Measurements from ENCODE around the gene GPRIN1.

The GPRIN1 gene

GRCh38 chr5:176574297-176574591, 35.7 kb downstream of the GPRIN1 start:
- no peak for DNase-seq (ENCODE audit: low read depth)

GRCh38 chr5:176573564-176574296, 36.2 kb downstream of the GPRIN1 start:
- TF ChIP-seq, protein P1, sequence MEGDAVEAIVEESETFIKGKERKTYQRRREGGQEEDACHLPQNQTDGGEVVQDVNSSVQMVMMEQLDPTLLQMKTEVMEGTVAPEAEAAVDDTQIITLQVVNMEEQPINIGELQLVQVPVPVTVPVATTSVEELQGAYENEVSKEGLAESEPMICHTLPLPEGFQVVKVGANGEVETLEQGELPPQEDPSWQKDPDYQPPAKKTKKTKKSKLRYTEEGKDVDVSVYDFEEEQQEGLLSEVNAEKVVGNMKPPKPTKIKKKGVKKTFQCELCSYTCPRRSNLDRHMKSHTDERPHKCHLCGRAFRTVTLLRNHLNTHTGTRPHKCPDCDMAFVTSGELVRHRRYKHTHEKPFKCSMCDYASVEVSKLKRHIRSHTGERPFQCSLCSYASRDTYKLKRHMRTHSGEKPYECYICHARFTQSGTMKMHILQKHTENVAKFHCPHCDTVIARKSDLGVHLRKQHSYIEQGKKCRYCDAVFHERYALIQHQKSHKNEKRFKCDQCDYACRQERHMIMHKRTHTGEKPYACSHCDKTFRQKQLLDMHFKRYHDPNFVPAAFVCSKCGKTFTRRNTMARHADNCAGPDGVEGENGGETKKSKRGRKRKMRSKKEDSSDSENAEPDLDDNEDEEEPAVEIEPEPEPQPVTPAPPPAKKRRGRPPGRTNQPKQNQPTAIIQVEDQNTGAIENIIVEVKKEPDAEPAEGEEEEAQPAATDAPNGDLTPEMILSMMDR (IDR thresholded peaks at IDR 0.05; ENCODE audit: low read length, missing control alignments): peak; percentile 84
- no peak overlapping the region for H3K4me3 ChIP-seq (replicated peaks; ENCODE audit: low read depth, low read length)
- DNase-seq (ENCODE audit: low read depth): peak; percentile 51

More at GRCh38 chr5:176574297-176574591, 35.7 kb downstream of the GPRIN1 start:
- TF ChIP-seq, protein P1 (IDR thresholded peaks at IDR 0.05; ENCODE audit: low read length, missing control alignments): no peak
- no peak overlapping the region for H3K4me3 ChIP-seq (replicated peaks; ENCODE audit: low read depth, low read length)

DNA sequence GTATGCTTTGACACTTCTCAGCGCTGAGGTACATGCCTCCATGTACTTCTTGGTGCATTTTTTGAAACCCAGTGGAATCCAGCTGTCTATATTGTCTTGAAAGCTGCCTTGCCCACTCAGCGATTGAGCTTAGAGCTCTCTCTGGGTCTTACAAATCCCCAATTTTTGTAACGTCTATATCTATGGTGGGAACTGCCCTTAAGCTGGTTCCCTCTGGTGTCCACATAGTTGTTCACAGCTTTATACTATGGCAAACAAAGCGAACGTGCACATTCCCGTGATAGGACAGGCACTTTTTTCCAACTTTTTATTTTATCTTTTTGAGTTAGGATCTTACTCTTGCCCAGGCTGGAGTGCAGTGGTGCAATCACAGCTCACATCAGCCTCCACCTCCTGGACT, 39.9 kb downstream of the GPRIN1 start:
- TF ChIP-seq, protein P1 (IDR thresholded peaks at IDR 0.05; ENCODE audit: low read length, missing control alignments): peak; percentile 31
- no peak overlapping the region for H3K4me3 ChIP-seq (replicated peaks; ENCODE audit: low read depth, low read length)
- peak; percentile 54 for DNase-seq (ENCODE audit: low read depth)

DNA sequence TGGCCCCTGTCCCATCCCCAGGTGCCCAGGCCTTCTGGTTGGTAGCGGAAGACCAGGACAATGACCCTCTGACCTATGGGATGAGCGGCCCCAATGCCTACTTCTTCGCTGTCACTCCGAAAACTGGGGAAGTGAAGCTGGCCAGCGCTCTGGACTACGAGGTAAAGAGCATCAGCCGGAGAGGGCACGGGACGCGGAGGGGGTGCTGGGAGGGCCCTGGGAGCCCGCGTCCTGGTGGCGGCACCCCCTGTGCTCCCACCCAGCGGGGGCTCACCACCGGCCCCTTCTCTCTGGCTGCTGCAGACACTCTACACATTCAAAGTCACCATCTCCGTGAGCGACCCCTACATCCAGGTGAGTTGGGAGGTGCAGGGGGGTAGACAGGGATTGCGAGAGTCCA, 41.3 kb downstream of the GPRIN1 start:
- DNase-seq (ENCODE audit: low read depth): no peak
- TF ChIP-seq, protein P1 (IDR thresholded peaks at IDR 0.05; ENCODE audit: low read length, missing control alignments): no peak
- H3K4me3 ChIP-seq (replicated peaks; ENCODE audit: low read depth, low read length): no peak overlapping the region

DNA sequence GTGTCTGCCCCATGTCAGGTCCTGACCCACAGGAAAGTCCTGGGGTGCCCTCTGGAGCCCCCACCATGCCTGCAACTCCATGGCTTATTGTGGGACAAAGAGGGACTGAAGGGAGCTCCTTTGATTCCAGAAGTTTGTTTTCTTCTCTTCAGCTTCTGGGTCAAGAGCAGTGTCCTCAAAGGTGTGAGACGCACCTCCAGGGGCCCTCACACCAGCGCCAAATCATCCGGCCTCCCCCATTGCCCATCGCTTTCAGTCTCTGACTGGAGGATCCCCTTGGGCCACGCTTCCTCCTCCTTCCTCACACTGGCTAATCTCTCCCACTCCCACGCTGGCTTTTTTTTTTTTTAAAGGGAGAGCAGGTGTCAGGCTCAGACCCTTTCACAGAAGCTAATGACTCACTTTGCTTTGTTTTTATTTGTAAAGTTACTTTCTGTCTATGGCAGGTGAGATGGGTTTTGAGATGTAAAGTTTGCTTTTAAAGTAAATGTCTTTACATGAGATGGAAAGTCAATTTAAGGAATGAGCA, 44.1 kb downstream of the GPRIN1 start:
- TF ChIP-seq, protein P1 (IDR thresholded peaks at IDR 0.05; ENCODE audit: low read length, missing control alignments): no peak
- DNase-seq (ENCODE audit: low read depth): no peak
- no peak overlapping the region for H3K4me3 ChIP-seq (replicated peaks; ENCODE audit: low read depth, low read length)

GRCh38 chr5:176564002-176564401, 46.0 kb downstream of the GPRIN1 start:
- no peak overlapping the region for H3K4me3 ChIP-seq (replicated peaks; ENCODE audit: low read depth, low read length)
- peak; percentile 28 for DNase-seq (ENCODE audit: low read depth)
- TF ChIP-seq, protein P1 (IDR thresholded peaks at IDR 0.05; ENCODE audit: low read length, missing control alignments): no peak

DNA sequence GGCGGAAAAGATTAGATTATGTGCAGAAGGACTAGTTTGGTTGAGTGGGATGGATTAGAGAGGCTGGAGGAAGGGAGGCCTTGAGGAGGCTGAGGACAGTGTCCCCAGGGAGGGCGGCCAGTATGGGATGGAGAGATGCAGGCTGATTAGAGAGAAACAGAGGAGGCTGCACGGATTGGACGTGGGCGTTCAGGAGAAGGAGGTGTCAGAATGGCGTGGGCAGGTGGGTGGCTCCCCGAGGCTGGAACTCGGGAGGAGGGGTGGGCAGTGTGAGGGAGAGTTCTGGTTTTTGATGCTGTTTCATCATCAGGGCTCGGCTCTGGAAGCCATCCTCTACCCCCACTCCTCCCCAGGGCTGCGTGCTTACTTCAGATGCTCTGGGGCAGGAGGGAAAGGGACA, 47.8 kb downstream of the GPRIN1 start:
- TF ChIP-seq, protein P1 (IDR thresholded peaks at IDR 0.05; ENCODE audit: low read length, missing control alignments): no peak
- DNase-seq (ENCODE audit: low read depth): no peak
- no peak overlapping the region for H3K4me3 ChIP-seq (replicated peaks; ENCODE audit: low read depth, low read length)

All from fibroblast of pulmonary artery (primary cell).